Measurements from ENCODE around the gene SYT7. TPM values are rescaled to one million over a fixed set of nuclear protein-coding genes. Genes with fewer than 3 reads are reported as not detected.

SYT7 gene
- total RNA-seq, 1 donor from 2014 or later: 3.4 TPM

DNA sequence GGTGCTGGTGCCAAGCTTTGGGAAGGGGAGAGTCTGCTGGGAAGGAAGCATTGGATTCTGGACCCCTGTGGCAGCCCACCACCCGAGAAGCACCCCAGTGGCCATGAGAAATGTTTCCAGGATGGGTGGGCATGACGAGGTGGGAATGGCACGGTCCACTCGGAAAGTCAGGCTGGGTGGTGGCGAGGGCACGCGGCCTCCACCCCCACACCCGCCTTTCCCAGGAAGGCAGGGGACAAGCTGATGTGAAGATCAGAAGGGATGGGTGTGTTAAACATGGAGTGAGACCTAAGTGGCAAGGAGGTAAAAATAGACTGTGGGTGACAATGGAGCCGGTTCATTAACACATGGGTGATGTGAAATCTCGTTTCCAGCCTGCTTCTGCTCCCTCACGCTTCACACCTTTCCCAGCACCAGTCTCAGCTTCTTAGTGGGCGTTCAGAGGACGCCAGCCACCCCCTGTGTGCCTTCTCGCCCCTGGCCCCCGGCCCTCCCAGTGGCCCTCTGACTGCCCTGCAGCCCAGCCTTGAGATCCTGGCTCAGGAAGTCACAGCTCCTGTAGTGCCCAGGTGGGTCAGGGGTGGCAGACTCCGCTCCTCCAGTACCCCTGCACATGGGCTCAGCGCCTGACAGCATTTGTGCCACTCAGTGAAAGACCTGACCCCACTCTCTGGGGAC, 44.7 kb downstream of the SYT7 start:
- H3K9me3 ChIP-seq: no peaks in the 10 kb centered on the region
- no peaks in the 10 kb centered on the region for H3K36me3 ChIP-seq
- no peaks in the 10 kb centered on the region for H3K27me3 ChIP-seq
- no peak for DNase-seq (ENCODE audit: extremely low spot score in 2 of 2)
- H3K4me3 ChIP-seq: no peak overlapping the region
- intact Hi-C loops (cut with DNase I): no loop called here
- TF ChIP-seq POLR2AphosphoS5 (IDR thresholded peaks at IDR 0.05; ENCODE audit: insufficient read depth in 1 of 2, low read depth in 1 of 2) (no peak), POLR2A (IDR thresholded peaks at IDR 0.05) (no peak), CTCF (IDR thresholded peaks at IDR 0.05) (no peak)
- H3K4me1 ChIP-seq: no peaks in the 10 kb centered on the region
- no peak overlapping the region for H3K27ac ChIP-seq

- Histone ChIP-seq H3K27me3 (no peaks in the 10 kb centered on the region), H3K4me1 (no peaks in the 10 kb centered on the region), H3K36me3 (no peaks in the 10 kb centered on the region), H3K4me3 (no peak overlapping the region), H3K9me3 (no peaks in the 10 kb centered on the region), H3K27ac (no peak overlapping the region)
- TF ChIP-seq POLR2A (IDR thresholded peaks at IDR 0.05) (no peak), POLR2AphosphoS5 (IDR thresholded peaks at IDR 0.05; ENCODE audit: insufficient read depth in 1 of 2, low read depth in 1 of 2) (no peak), CTCF (IDR thresholded peaks at IDR 0.05) (no peak)
- intact Hi-C loops (cut with DNase I): no loop called here
- no peak for DNase-seq (ENCODE audit: extremely low spot score in 2 of 2)
Observed at GRCh38 chr11:61534933-61535839, 45.7 kb downstream of the SYT7 start.

GRCh38 chr11:61534025-61534932, 46.6 kb downstream of the SYT7 start:
- DNase-seq (ENCODE audit: extremely low spot score in 2 of 2): no peak
- H3K27ac ChIP-seq: no peak overlapping the region
- H3K9me3 ChIP-seq: no peaks in the 10 kb centered on the region
- H3K4me3 ChIP-seq: no peak overlapping the region
- TF ChIP-seq POLR2A (IDR thresholded peaks at IDR 0.05) (no peak), POLR2AphosphoS5 (IDR thresholded peaks at IDR 0.05; ENCODE audit: insufficient read depth in 1 of 2, low read depth in 1 of 2) (no peak), CTCF (IDR thresholded peaks at IDR 0.05) (no peak)
- intact Hi-C loops (cut with DNase I): no loop called here
- no peaks in the 10 kb centered on the region for H3K36me3 ChIP-seq
- H3K4me1 ChIP-seq: no peaks in the 10 kb centered on the region
- H3K27me3 ChIP-seq: no peaks in the 10 kb centered on the region

- H3K4me1 ChIP-seq: no peaks in the 10 kb centered on the region
- no peak overlapping the region for H3K27ac ChIP-seq
- no peak overlapping the region for H3K4me3 ChIP-seq
- H3K9me3 ChIP-seq: no peaks in the 10 kb centered on the region
- DNase-seq (ENCODE audit: extremely low spot score in 2 of 2): no peak
- H3K36me3 ChIP-seq: no peaks in the 10 kb centered on the region
- H3K27me3 ChIP-seq: no peaks in the 10 kb centered on the region
- no peak for TF ChIP-seq CTCF (IDR thresholded peaks at IDR 0.05)
- no peak for TF ChIP-seq POLR2AphosphoS5 (IDR thresholded peaks at IDR 0.05; ENCODE audit: insufficient read depth in 1 of 2, low read depth in 1 of 2)
- no peak for TF ChIP-seq POLR2A (IDR thresholded peaks at IDR 0.05)
- intact Hi-C loops (cut with DNase I): no loop called here
Observed at GRCh38 chr11:61533401-61533800, 47.5 kb downstream of the SYT7 start.
